MM.1S (cell line): ENCODE data around the gene ZIC2.

ENCODE experiments used
- DNase-seq: peaks from one replicate; pipeline ENCODE4 v3.0.0-alpha.2; 2015
- H2AFZ ChIP-seq: fragments of 300-600 bp; sonication (generic); 2 replicates; pipeline ENCODE4 v1.6.0; 2016; ENCODE audit warnings: antibody characterized with exemption, low read length
- H3F3A ChIP-seq: fragments of 300-600 bp; sonication (generic); 2 replicates; pipeline ENCODE4 v1.6.1; 2016; ENCODE audit warnings: mild to moderate bottlenecking, antibody characterized with exemption, low read length, moderate library complexity, mixed read lengths; ENCODE audit not compliant: insufficient read depth
- H3K27ac ChIP-seq: fragments of 300-600 bp; sonication (generic); 2 replicates; pipeline ENCODE4 v1.5.1; 2016; ENCODE audit warnings: mild to moderate bottlenecking, low read length
- H3K27me3 ChIP-seq: fragments of 300-600 bp; sonication (generic); replicated peaks from 2 replicates; pipeline ENCODE4 v1.6.0; 2016; ENCODE audit warnings: low read length; ENCODE audit not compliant: insufficient read depth
- H3K36me3 ChIP-seq: fragments of 300-600 bp; sonication (generic); replicated peaks from 2 replicates; pipeline ENCODE4 v1.6.1; 2016; ENCODE audit warnings: mild to moderate bottlenecking, low read length, mixed read lengths; ENCODE audit not compliant: insufficient read depth
- H3K4me1 ChIP-seq: fragments of 300-600 bp; sonication (generic); 2 replicates; pipeline ENCODE4 v1.6.1; 2016; ENCODE audit warnings: low read length, mixed read lengths
- H3K4me2 ChIP-seq: fragments of 300-600 bp; sonication (generic); 2 replicates; pipeline ENCODE4 v1.6.0; 2016; ENCODE audit warnings: low read depth, low read length
- H3K4me3 ChIP-seq: fragments of 300-600 bp; sonication (generic); 2 replicates; pipeline ENCODE4 v1.5.1; 2016; ENCODE audit warnings: low read length, mixed read lengths
- H3K79me2 ChIP-seq: fragments of 300-600 bp; sonication (generic); 2 replicates; pipeline ENCODE4 v1.6.1; 2016; ENCODE audit warnings: mixed run types, low read length, mixed read lengths
- H3K9ac ChIP-seq: fragments of 300-600 bp; sonication (generic); 2 replicates; pipeline ENCODE4 v1.6.1; 2016; ENCODE audit warnings: low read length, mixed read lengths
- H3K9me2 ChIP-seq: fragments of 300-600 bp; sonication (generic); replicated peaks from 2 replicates; pipeline ENCODE4 v1.6.1; 2016; ENCODE audit warnings: mild to moderate bottlenecking, low read length, mixed read lengths; ENCODE audit not compliant: insufficient read depth
- H3K9me3 ChIP-seq: fragments of 300-600 bp; sonication (generic); replicated peaks from 2 replicates; pipeline ENCODE4 v1.6.1; 2016; ENCODE audit warnings: mild to moderate bottlenecking, low read length, mixed read lengths; ENCODE audit not compliant: insufficient read depth
- H4K20me1 ChIP-seq: fragments of 300-600 bp; sonication (generic); 2 replicates; pipeline ENCODE4 v1.6.1; 2016; ENCODE audit warnings: mild to moderate bottlenecking, low read length, moderate library complexity, mixed read lengths; ENCODE audit not compliant: insufficient read depth
- EZH2 ChIP-seq: fragments of 300-600 bp; sonication (generic); optimal IDR thresholded peaks from 2 replicates; pipeline ENCODE3; 2017; ENCODE audit warnings: low read depth, mild to moderate bottlenecking, antibody characterized with exemption, low read length, mixed read lengths
- EZH2phosphoT487 ChIP-seq: fragments of 300-600 bp; sonication (generic); IDR thresholded peaks from 2 replicates; pipeline ENCODE4 v1.6.1; 2018; ENCODE audit warnings: antibody characterized with exemption, low read length
- TF ChIP-seq, protein P1 (sequence below): fragments of 300-600 bp; sonication (generic); IDR thresholded peaks from 2 replicates; pipeline ENCODE4 v1.5.1; 2016; ENCODE audit warnings: antibody characterized with exemption, low read length, mixed read lengths

The ZIC2 gene

DNA sequence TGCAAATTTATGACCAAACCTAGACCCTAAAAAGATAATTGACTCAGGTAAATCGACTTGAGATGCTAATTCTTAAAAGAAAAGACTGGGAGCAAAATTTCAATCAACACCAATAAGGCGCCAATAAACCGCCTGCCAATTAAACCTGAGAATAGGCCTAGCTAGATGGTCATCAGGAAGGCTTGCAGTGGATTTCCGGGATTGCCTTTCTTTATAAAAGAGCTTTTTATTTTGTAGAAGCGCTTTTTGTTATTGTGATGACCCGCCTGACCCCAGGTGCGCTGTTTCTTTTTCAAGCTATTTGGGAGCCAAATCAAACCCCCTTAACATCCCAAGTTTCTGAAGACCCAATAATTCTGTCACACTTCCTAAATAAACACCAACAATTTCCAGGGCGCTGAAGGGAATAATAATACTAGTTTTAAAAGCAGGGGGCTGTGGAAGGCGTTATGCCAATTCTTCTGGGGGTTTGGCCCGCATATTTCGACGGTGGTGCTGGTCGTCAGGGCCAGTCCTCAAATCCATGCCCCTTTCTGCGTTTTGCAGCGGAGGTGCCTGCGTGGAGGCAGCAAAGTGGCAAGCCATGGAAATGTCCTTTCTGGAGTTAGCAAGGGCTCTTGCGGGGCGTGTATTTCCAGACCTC lies 7.2 kb upstream of the ZIC2 start:
- Histone ChIP-seq H3K27ac (no peak overlapping the region), H3K9ac (no peak overlapping the region), H3K36me3 (no peaks in the 10 kb centered on the region), H4K20me1 (no peaks in the 10 kb centered on the region), H2AFZ (no peak overlapping the region), H3F3A (no peaks in the 10 kb centered on the region), H3K4me3 (no peak overlapping the region), H3K79me2 (no peaks in the 10 kb centered on the region), H3K4me1 (no peaks in the 10 kb centered on the region), H3K9me3 (no peaks in the 10 kb centered on the region), H3K27me3 (peaks cover 35% of the 10 kb centered on the region), H3K4me2 (no peak overlapping the region), H3K9me2 (no peaks in the 10 kb centered on the region)
- TF ChIP-seq, protein P1, sequence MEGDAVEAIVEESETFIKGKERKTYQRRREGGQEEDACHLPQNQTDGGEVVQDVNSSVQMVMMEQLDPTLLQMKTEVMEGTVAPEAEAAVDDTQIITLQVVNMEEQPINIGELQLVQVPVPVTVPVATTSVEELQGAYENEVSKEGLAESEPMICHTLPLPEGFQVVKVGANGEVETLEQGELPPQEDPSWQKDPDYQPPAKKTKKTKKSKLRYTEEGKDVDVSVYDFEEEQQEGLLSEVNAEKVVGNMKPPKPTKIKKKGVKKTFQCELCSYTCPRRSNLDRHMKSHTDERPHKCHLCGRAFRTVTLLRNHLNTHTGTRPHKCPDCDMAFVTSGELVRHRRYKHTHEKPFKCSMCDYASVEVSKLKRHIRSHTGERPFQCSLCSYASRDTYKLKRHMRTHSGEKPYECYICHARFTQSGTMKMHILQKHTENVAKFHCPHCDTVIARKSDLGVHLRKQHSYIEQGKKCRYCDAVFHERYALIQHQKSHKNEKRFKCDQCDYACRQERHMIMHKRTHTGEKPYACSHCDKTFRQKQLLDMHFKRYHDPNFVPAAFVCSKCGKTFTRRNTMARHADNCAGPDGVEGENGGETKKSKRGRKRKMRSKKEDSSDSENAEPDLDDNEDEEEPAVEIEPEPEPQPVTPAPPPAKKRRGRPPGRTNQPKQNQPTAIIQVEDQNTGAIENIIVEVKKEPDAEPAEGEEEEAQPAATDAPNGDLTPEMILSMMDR, result no peak
- no peak for TF ChIP-seq EZH2phosphoT487
- TF ChIP-seq EZH2, result no peak
- DNase-seq, result no peak

GRCh38 chr13:99974939-99975561 lies 6.5 kb upstream of the ZIC2 start:
- H2AFZ ChIP-seq, result no peak overlapping the region
- H3F3A ChIP-seq, result no peaks in the 10 kb centered on the region
- no peaks in the 10 kb centered on the region for H3K4me1 ChIP-seq
- H3K4me2 ChIP-seq, result no peak overlapping the region
- TF ChIP-seq EZH2phosphoT487 (no peak), EZH2 (no peak)
- TF ChIP-seq, protein P1, result no peak
- H3K9me3 ChIP-seq, result no peaks in the 10 kb centered on the region
- H3K79me2 ChIP-seq, result no peaks in the 10 kb centered on the region
- H3K9ac ChIP-seq, result no peak overlapping the region
- no peak for DNase-seq
- H3K27me3 ChIP-seq, result peaks cover 38% of the 10 kb centered on the region
- no peak overlapping the region for H3K4me3 ChIP-seq
- no peaks in the 10 kb centered on the region for H3K9me2 ChIP-seq
- H4K20me1 ChIP-seq, result no peaks in the 10 kb centered on the region
- no peak overlapping the region for H3K27ac ChIP-seq
- no peaks in the 10 kb centered on the region for H3K36me3 ChIP-seq

GRCh38 chr13:99975626-99976025 lies 6.0 kb upstream of the ZIC2 start:
- Histone ChIP-seq H4K20me1 (no peaks in the 10 kb centered on the region), H3K79me2 (no peaks in the 10 kb centered on the region), H3K9me2 (no peaks in the 10 kb centered on the region), H2AFZ (no peak overlapping the region), H3K4me1 (no peaks in the 10 kb centered on the region), H3K36me3 (no peaks in the 10 kb centered on the region), H3F3A (no peaks in the 10 kb centered on the region), H3K9ac (no peak overlapping the region), H3K27ac (no peak overlapping the region), H3K27me3 (peaks cover 38% of the 10 kb centered on the region), H3K4me3 (no peak overlapping the region), H3K4me2 (no peak overlapping the region), H3K9me3 (no peaks in the 10 kb centered on the region)
- TF ChIP-seq EZH2phosphoT487 (no peak), EZH2 (no peak)
- TF ChIP-seq, protein P1, result no peak
- DNase-seq, result no peak
